CD4-positive, alpha-beta memory T cell (primary cell): ENCODE measurements around the gene P2RX5. TPM values are rescaled to one million over a fixed set of nuclear protein-coding genes. Genes with fewer than 3 reads are reported as not detected.

Source experiments
- CTCF ChIA-PET: fragments of 350-600 bp; sonication (Branson Sonifier 250); formaldehyde crosslinking; loops from one replicate; lab custom pipeline; 2021; ENCODE audit warnings: inconsistent platforms; ENCODE audit not compliant: partially characterized antibody; lab: Charles Lee
- POLR2A ChIA-PET: fragments of 350-600 bp; sonication (Branson Sonifier 250); formaldehyde crosslinking; loops from one replicate; lab custom pipeline; 2021; ENCODE audit not compliant: partially characterized antibody; lab: Charles Lee
- DNase-seq, 5 donors: peaks; one replicate each; pipeline versions ENCODE4 v3.0.0 to v3.0.0-alpha.2; 2020 to 2022; ENCODE audit warnings: mixed read lengths in 1 of 5
- H3K27ac ChIP-seq: one replicate; pipeline ENCODE4 v1.7.0; 2013; ENCODE audit warnings: low read depth, low read length
- H3K27me3 ChIP-seq: 2 replicates; pipeline ENCODE4 v1.7.0; 2013; ENCODE audit warnings: mild to moderate bottlenecking, low read length, moderate library complexity; ENCODE audit not compliant: insufficient read depth
- H3K36me3 ChIP-seq: 2 replicates; pipeline ENCODE4 v1.7.0; 2013; ENCODE audit warnings: mild to moderate bottlenecking, low read length, moderate library complexity; ENCODE audit not compliant: insufficient read depth
- H3K4me1 ChIP-seq: 2 replicates; pipeline ENCODE4 v1.7.0; 2013; ENCODE audit warnings: mild to moderate bottlenecking, low read length, moderate library complexity; ENCODE audit not compliant: insufficient read depth
- H3K4me3 ChIP-seq, 2 donors: one replicate each; pipeline ENCODE4 v1.7.0; 2013; ENCODE audit warnings: low read length in 2 of 2, mild to moderate bottlenecking in 1 of 2
- H3K9me3 ChIP-seq, 2 donors: one replicate each; pipeline ENCODE4 v1.7.0; 2013; ENCODE audit warnings: low read length in 2 of 2, control low read depth in 1 of 2; ENCODE audit not compliant: control insufficient read depth in 1 of 2
- H3K27ac Mint-ChIP-seq, 7 donors: one replicate each; pipeline ENCODE4 v1.8.0; 2020 to 2021; ENCODE audit warnings: mixed read lengths in 7 of 7, mild to moderate bottlenecking in 6 of 7, inconsistent platforms in 3 of 7, moderate library complexity in 3 of 7
- H3K27me3 Mint-ChIP-seq, 2 donors: one replicate each; pipeline ENCODE4 v1.8.0; 2020 to 2021; ENCODE audit warnings: mixed read lengths in 2 of 2
- H3K36me3 Mint-ChIP-seq, 2 donors: one replicate each; pipeline ENCODE4 v1.8.0; 2020 to 2021; ENCODE audit warnings: mixed read lengths in 2 of 2, inconsistent platforms in 1 of 2, mild to moderate bottlenecking in 1 of 2
- H3K4me1 Mint-ChIP-seq, 4 donors: one replicate each; pipeline ENCODE4 v1.8.0; 2020 to 2021; ENCODE audit warnings: mixed read lengths in 4 of 4, mild to moderate bottlenecking in 1 of 4
- H3K4me3 Mint-ChIP-seq, 8 donors: one replicate each; pipeline ENCODE4 v1.8.0; 2020 to 2021; ENCODE audit warnings: mixed read lengths in 8 of 8, mild to moderate bottlenecking in 7 of 8, moderate library complexity in 6 of 8, inconsistent platforms in 3 of 8
- H3K9me3 Mint-ChIP-seq, 8 donors: one replicate each; pipeline ENCODE4 v1.8.0; 2020 to 2021; ENCODE audit warnings: mixed read lengths in 8 of 8, mild to moderate bottlenecking in 5 of 8, inconsistent platforms in 3 of 8, moderate library complexity in 1 of 8
- intact Hi-C: fragments of 100-400 bp; cut with micrococcal nuclease; formaldehyde crosslinking; loops from one replicate; pipeline ENCODE4 v1.15.1; 2023
- polyA plus RNA-seq, 2 donors: library from polyadenylated mRNA; unstranded; fragments of 300-500 nt; fragmentation: Illumina TruSeq; gene quantifications; one replicate each; pipeline ENCODE4 v1.2.3, GENCODE V29; 2021
- total RNA-seq, 2 experiments: library from RNA; stranded (reverse); gene quantifications; one replicate each; pipeline ENCODE4 v1.2.3, GENCODE V29; 2021

Gene P2RX5
- total and polyA plus RNA-seq, 4 experiments from 2014 or later: 13.8 to 28.9 (median 17.4) TPM

GRCh38 chr17:3724378-3725077, 28.6 kb upstream of the P2RX5 start:
- H3K4me1 Mint-ChIP-seq: peaks cover 15 to 44% (median 28%) of the 10 kb centered on the region in 4 donors
- intact Hi-C loops: loop anchor here (10.0 kb wide), 1 partner anchor 420 kb away; the partner anchor contains the start of genes CYB5D2 and ZZEF1
- H3K27ac Mint-ChIP-seq: peak overlapping the region in 5 of 7 donors; percentile 30 to 85 (median 69)
- H3K9me3 Mint-ChIP-seq: peaks cover 0 to 2% (median 0%) of the 10 kb centered on the region in 8 donors
- H3K4me1 ChIP-seq: peaks cover 36% of the 10 kb centered on the region
- peaks cover 0 to 9% of the 10 kb centered on the region in 2 donors for H3K36me3 Mint-ChIP-seq
- no peak for DNase-seq
- no peaks in the 10 kb centered on the region for H3K27me3 Mint-ChIP-seq
- H3K27me3 ChIP-seq: no peaks in the 10 kb centered on the region
- H3K4me3 Mint-ChIP-seq: peak overlapping the region; percentile 73 to 91 (median 81)
- peak overlapping the region; percentile 74 for H3K27ac ChIP-seq
- POLR2A ChIA-PET: interaction anchor here (1.0 to 3.1 kb wide), 4 partner anchors 13 to 169 kb away, joined by 3 to 39 read pairs (median 13); partner anchors contain the start of genes CAMKK1, NCBP3 and P2RX5
- peak overlapping the region in 1 of 2 donors; percentile 95 for H3K4me3 ChIP-seq
- CTCF ChIA-PET: interaction anchor here (1.7 to 2.9 kb wide), 4 partner anchors 12 to 103 kb away, joined by 4 to 24 read pairs (median 14); no protein-coding TSS in a partner anchor
- H3K36me3 ChIP-seq: no peaks in the 10 kb centered on the region
- no peaks in the 10 kb centered on the region for H3K9me3 ChIP-seq

- H3K9me3 Mint-ChIP-seq: peaks cover 0 to 2% (median 0%) of the 10 kb centered on the region in 8 donors
- H3K4me1 ChIP-seq: peaks cover 36% of the 10 kb centered on the region
- DNase-seq: peak; percentile 88 to 92 (median 91)
- POLR2A ChIA-PET: interaction anchor here (0.6 to 3.1 kb wide), 11 partner anchors 12 to 417 kb away, joined by 3 to 39 read pairs (median 3); partner anchors contain the start of genes CAMKK1, EMC6, NCBP3 and P2RX5
- H3K4me1 Mint-ChIP-seq: peaks cover 15 to 44% (median 28%) of the 10 kb centered on the region in 4 donors
- peak within 1 kb of the TSS; percentile 75 to 95 (median 93) for H3K27ac Mint-ChIP-seq
- no peaks in the 10 kb centered on the region for H3K27me3 Mint-ChIP-seq
- H3K4me3 ChIP-seq: peak within 1 kb of the TSS; percentile 59 to 95
- CTCF ChIA-PET: interaction anchor here (1.4 to 2.9 kb wide), 6 partner anchors 13 to 140 kb away, joined by 3 to 24 read pairs (median 8); no protein-coding TSS in a partner anchor
- H3K36me3 ChIP-seq: no peaks in the 10 kb centered on the region
- intact Hi-C loops: loop anchor here (1.0 to 10.0 kb wide), 4 partner anchors 12 to 421 kb away; partner anchors contain the start of genes CYB5D2, P2RX5 and ZZEF1
- peak within 1 kb of the TSS; percentile 74 for H3K27ac ChIP-seq
- H3K27me3 ChIP-seq: no peaks in the 10 kb centered on the region
- H3K36me3 Mint-ChIP-seq: peaks cover under 1 to 12% of the 10 kb centered on the region in 2 donors
- H3K9me3 ChIP-seq: no peaks in the 10 kb centered on the region
- H3K4me3 Mint-ChIP-seq: peak within 1 kb of the TSS; percentile 86 to 95 (median 94)
Observed at GRCh38 chr17:3723556-3724377, 27.8 kb upstream of the P2RX5 start, which contains the start of gene HASPIN. TSS of gene HASPIN (plus strand) at chr17:3723903. CDS start at chr17:3723936, 33 bp downstream.

GRCh38 chr17:3723188-3723555, 27.2 kb upstream of the P2RX5 start:
- no peaks in the 10 kb centered on the region for H3K27me3 ChIP-seq
- Mint-ChIP-seq H3K27me3 (no peaks in the 10 kb centered on the region), H3K27ac (peak overlapping the region; percentile 75 to 95 (median 93)), H3K4me1 (peaks cover 15 to 44% (median 28%) of the 10 kb centered on the region in 4 donors), H3K4me3 (peak overlapping the region; percentile 86 to 95 (median 94)), H3K36me3 (peaks cover 7 to 18% of the 10 kb centered on the region in 2 donors), H3K9me3 (peaks cover 0 to 2% (median 0%) of the 10 kb centered on the region in 8 donors)
- H3K4me3 ChIP-seq: peak overlapping the region; percentile 59 to 95
- ChIA-PET CTCF (interaction anchor here (1.1 to 2.9 kb wide), 7 partner anchors 12 to 140 kb away, joined by 3 to 24 read pairs (median 7); no protein-coding TSS in a partner anchor), POLR2A (interaction anchor here (0.6 to 3.1 kb wide), 11 partner anchors 11 to 418 kb away, joined by 3 to 39 read pairs (median 3); partner anchors contain the start of genes CAMKK1, EMC6, NCBP3 and P2RX5)
- no peak for DNase-seq
- peaks cover 36% of the 10 kb centered on the region for H3K4me1 ChIP-seq
- peak overlapping the region; percentile 74 for H3K27ac ChIP-seq
- H3K36me3 ChIP-seq: peaks cover 5% of the 10 kb centered on the region
- intact Hi-C loops: loop anchor here (1.0 to 10.0 kb wide), 4 partner anchors 12 to 422 kb away; partner anchors contain the start of genes CYB5D2, P2RX5 and ZZEF1
- no peaks in the 10 kb centered on the region for H3K9me3 ChIP-seq

GRCh38 chr17:3722716-3723115, 26.8 kb upstream of the P2RX5 start:
- H3K36me3 Mint-ChIP-seq: peaks cover 8 to 22% of the 10 kb centered on the region in 2 donors

DNA sequence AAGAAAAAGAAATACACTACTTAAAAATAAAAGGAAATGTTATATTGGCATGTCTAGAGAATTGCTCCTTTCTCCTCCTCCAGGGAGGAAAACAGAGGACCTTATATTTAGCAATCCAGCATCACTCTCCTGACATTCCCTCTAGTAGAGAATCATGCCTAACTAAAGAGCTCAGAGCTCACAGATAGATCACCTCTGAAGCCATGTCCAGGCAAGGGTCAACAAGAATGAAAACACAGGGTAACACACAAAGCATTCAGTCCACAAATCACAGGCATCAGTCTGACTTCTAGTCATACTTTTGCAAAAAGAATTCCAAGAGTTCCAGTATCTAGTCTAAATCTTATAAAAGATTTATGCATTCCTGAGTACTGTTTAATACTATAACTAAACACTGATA, 23.3 kb upstream of the P2RX5 start:
- Mint-ChIP-seq H3K27ac (no peak overlapping the region), H3K36me3 (peaks cover 36 to 47% of the 10 kb centered on the region in 2 donors), H3K4me1 (peaks cover 19 to 41% (median 27%) of the 10 kb centered on the region in 4 donors), H3K9me3 (peaks cover 0 to 2% (median 0%) of the 10 kb centered on the region in 8 donors), H3K27me3 (no peaks in the 10 kb centered on the region), H3K4me3 (peak overlapping the region in 1 of 8 donors; percentile 39)
- H3K36me3 ChIP-seq: peaks cover 35% of the 10 kb centered on the region
- no peak overlapping the region for H3K27ac ChIP-seq
- H3K27me3 ChIP-seq: no peaks in the 10 kb centered on the region
- H3K4me3 ChIP-seq: no peak overlapping the region
- peaks cover 28% of the 10 kb centered on the region for H3K4me1 ChIP-seq
- H3K9me3 ChIP-seq: no peaks in the 10 kb centered on the region
- CTCF ChIA-PET: no interaction called here
- DNase-seq: no peak
- POLR2A ChIA-PET: interaction anchor here (2.4 kb wide), 1 partner anchor 9 kb away, joined by 7 read pairs; no protein-coding TSS in a partner anchor
- intact Hi-C loops: no loop called here

More at GRCh38 chr17:3722716-3723115, 26.8 kb upstream of the P2RX5 start:
- CTCF ChIA-PET: interaction anchor here (0.9 to 2.9 kb wide), 8 partner anchors 12 to 141 kb away, joined by 3 to 24 read pairs (median 6); no protein-coding TSS in a partner anchor
- no peaks in the 10 kb centered on the region for H3K27me3 ChIP-seq
- H3K36me3 ChIP-seq: peaks cover 8% of the 10 kb centered on the region
- no peak for DNase-seq
- Mint-ChIP-seq H3K9me3 (peaks cover 0 to 2% (median 0%) of the 10 kb centered on the region in 8 donors), H3K4me3 (peak overlapping the region; percentile 86 to 95 (median 94)), H3K4me1 (peaks cover 15 to 44% (median 28%) of the 10 kb centered on the region in 4 donors), H3K27ac (peak overlapping the region; percentile 75 to 95 (median 92)), H3K27me3 (no peaks in the 10 kb centered on the region)
- H3K27ac ChIP-seq: peak overlapping the region; percentile 74
- H3K9me3 ChIP-seq: no peaks in the 10 kb centered on the region
- peak overlapping the region; percentile 59 to 95 for H3K4me3 ChIP-seq
- intact Hi-C loops: loop anchor here (1.0 to 10.0 kb wide), 4 partner anchors 11 to 422 kb away; partner anchors contain the start of genes CYB5D2, P2RX5 and ZZEF1
- POLR2A ChIA-PET: interaction anchor here (0.6 to 3.1 kb wide), 8 partner anchors 11 to 418 kb away, joined by 3 to 39 read pairs (median 4); partner anchors contain the start of genes EMC6, NCBP3, P2RX5 and TAX1BP3
- H3K4me1 ChIP-seq: peaks cover 36% of the 10 kb centered on the region

- no peak for DNase-seq
- Histone ChIP-seq H3K9me3 (no peaks in the 10 kb centered on the region), H3K36me3 (peaks cover 35% of the 10 kb centered on the region), H3K27ac (no peak overlapping the region), H3K4me1 (peaks cover 30% of the 10 kb centered on the region), H3K27me3 (no peaks in the 10 kb centered on the region), H3K4me3 (no peak overlapping the region)
- Mint-ChIP-seq H3K4me3 (no peak overlapping the region), H3K27ac (peak overlapping the region in 1 of 7 donors; percentile 60), H3K4me1 (peaks cover 18 to 39% (median 25%) of the 10 kb centered on the region in 4 donors), H3K9me3 (peaks cover 0 to under 1% (median 0%) of the 10 kb centered on the region in 8 donors), H3K27me3 (no peaks in the 10 kb centered on the region), H3K36me3 (peaks cover 36 to 46% of the 10 kb centered on the region in 2 donors)
- CTCF ChIA-PET: interaction anchor here (0.6 to 1.0 kb wide), 2 partner anchors 10 to 35 kb away, joined by 3 to 4 read pairs; no protein-coding TSS in a partner anchor
- POLR2A ChIA-PET: no interaction called here
- intact Hi-C loops: no loop called here
Observed at GRCh38 chr17:3718201-3718600, 22.2 kb upstream of the P2RX5 start.
